ENCODE results near the gene HPS6.

DNA sequence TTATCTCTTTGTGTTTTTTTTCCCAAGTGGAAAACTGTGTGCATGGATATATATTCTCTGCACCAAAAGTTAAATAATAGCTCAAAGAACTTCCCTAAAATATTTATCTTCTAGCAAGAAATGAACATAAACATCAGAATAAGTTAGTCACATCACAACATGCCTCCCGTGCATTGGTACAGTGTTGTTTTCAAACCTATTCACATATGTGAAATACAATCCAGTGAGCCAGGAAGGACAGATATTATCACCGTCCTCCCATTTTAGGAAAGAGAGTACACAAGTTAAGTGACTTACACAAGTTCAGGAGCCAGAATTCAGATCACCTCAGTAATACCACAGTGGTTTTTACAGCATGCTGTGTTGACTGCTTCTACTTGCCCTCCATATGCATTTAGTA lies 31.4 kb upstream of the HPS6 start:
- TF ChIP-seq, protein P1, sequence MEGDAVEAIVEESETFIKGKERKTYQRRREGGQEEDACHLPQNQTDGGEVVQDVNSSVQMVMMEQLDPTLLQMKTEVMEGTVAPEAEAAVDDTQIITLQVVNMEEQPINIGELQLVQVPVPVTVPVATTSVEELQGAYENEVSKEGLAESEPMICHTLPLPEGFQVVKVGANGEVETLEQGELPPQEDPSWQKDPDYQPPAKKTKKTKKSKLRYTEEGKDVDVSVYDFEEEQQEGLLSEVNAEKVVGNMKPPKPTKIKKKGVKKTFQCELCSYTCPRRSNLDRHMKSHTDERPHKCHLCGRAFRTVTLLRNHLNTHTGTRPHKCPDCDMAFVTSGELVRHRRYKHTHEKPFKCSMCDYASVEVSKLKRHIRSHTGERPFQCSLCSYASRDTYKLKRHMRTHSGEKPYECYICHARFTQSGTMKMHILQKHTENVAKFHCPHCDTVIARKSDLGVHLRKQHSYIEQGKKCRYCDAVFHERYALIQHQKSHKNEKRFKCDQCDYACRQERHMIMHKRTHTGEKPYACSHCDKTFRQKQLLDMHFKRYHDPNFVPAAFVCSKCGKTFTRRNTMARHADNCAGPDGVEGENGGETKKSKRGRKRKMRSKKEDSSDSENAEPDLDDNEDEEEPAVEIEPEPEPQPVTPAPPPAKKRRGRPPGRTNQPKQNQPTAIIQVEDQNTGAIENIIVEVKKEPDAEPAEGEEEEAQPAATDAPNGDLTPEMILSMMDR (IDR thresholded peaks at IDR 0.05 in 4 of 5, conservative IDR thresholded peaks at IDR 0.05 in 1 of 5) = no peak
- TF ChIP-seq POLR2A (IDR thresholded peaks at IDR 0.05) = no peak
